ENCODE data around the gene SYVN1. TPM values are rescaled to one million over a fixed set of nuclear protein-coding genes. Genes with fewer than 3 reads are reported as not detected.
A peak's percentile ranks its signal among the peaks of the same experiment; 100 is the strongest.
"Not testable (repeated sequence)": the region's sequence is repeated elsewhere in the genome, so short reads cannot be mapped to it uniquely, and the experiment has no call there.

SYVN1 gene
- total RNA-seq, 2 donors from 2014 or later = 30.4 to 39.5 TPM

GRCh38 chr11:65182258-65183170, 48.2 kb upstream of the SYVN1 start:
- H3K9me3 Mint-ChIP-seq = no peaks in the 10 kb centered on the region
- peak overlapping the region; percentile 96 for H3K27ac Mint-ChIP-seq
- Histone ChIP-seq H3K27me3 (ENCODE audit: control insufficient read depth, insufficient read depth, low read length, poor library complexity, severe bottlenecking) (no peaks in the 10 kb centered on the region), H3K36me3 (ENCODE audit: control insufficient read depth, insufficient read depth, low read length) (peaks cover 45% of the 10 kb centered on the region), H3K9ac (ENCODE audit: extremely low read depth, low read length, poor library complexity, severe bottlenecking) (peak overlapping the region; percentile 84), H3K4me1 (ENCODE audit: control insufficient read depth, insufficient read depth, low read length) (peaks cover 9% of the 10 kb centered on the region), H3K27ac (ENCODE audit: low read depth, low read length) (peak overlapping the region; percentile 2), H3K4me3 (ENCODE audit: low read length) (peak overlapping the region; percentile 96), H3K9me3 (ENCODE audit: control insufficient read depth, low read length) (no peaks in the 10 kb centered on the region)
- H3K4me3 Mint-ChIP-seq = peak overlapping the region; percentile 86
- 33 to 52% methylated on average over 20 to 23 of the region's 23 CpGs for WGBS, 2 experiments (ENCODE audit: insufficient coverage in 1 of 2, insufficient read length in 1 of 2)
- DNase-seq = no peak
- no peak for TF ChIP-seq CTCF (conservative IDR thresholded peaks at IDR 0.05)
- peaks cover 34% of the 10 kb centered on the region for H3K4me1 Mint-ChIP-seq
- no peaks in the 10 kb centered on the region for H3K27me3 Mint-ChIP-seq (ENCODE audit: insufficient read depth)
- H3K36me3 Mint-ChIP-seq (ENCODE audit: low read depth) = peaks cover 34% of the 10 kb centered on the region

- peaks cover 34% of the 10 kb centered on the region for H3K4me1 Mint-ChIP-seq
- H3K27ac Mint-ChIP-seq = peak within 1 kb of the TSS; percentile 96
- peaks cover 9% of the 10 kb centered on the region for H3K4me1 ChIP-seq (ENCODE audit: control insufficient read depth, insufficient read depth, low read length)
- peak within 1 kb of the TSS; percentile 84 for H3K9ac ChIP-seq (ENCODE audit: extremely low read depth, low read length, poor library complexity, severe bottlenecking)
- no peaks in the 10 kb centered on the region for H3K27me3 ChIP-seq (ENCODE audit: control insufficient read depth, insufficient read depth, low read length, poor library complexity, severe bottlenecking)
- H3K36me3 ChIP-seq (ENCODE audit: control insufficient read depth, insufficient read depth, low read length) = peaks cover 37% of the 10 kb centered on the region
- peak; percentile 92 for DNase-seq
- peak within 1 kb of the TSS; percentile 2 for H3K27ac ChIP-seq (ENCODE audit: low read depth, low read length)
- 0% methylated on average over 5 to 28 of the region's 43 CpGs for WGBS, 2 experiments (ENCODE audit: insufficient coverage in 1 of 2, insufficient read length in 1 of 2)
- TF ChIP-seq CTCF (conservative IDR thresholded peaks at IDR 0.05) = no peak
- no peaks in the 10 kb centered on the region for H3K9me3 ChIP-seq (ENCODE audit: control insufficient read depth, low read length)
- no peaks in the 10 kb centered on the region for H3K27me3 Mint-ChIP-seq (ENCODE audit: insufficient read depth)
- H3K4me3 Mint-ChIP-seq = peak within 1 kb of the TSS; percentile 86
- peak within 1 kb of the TSS; percentile 96 for H3K4me3 ChIP-seq (ENCODE audit: low read length)
- peaks cover 26% of the 10 kb centered on the region for H3K36me3 Mint-ChIP-seq (ENCODE audit: low read depth)
- no peaks in the 10 kb centered on the region for H3K9me3 Mint-ChIP-seq
Observed at GRCh38 chr11:65181569-65182257, 47.4 kb upstream of the SYVN1 start, which contains the start of gene CAPN1. TSS of gene CAPN1 (plus strand) at chr11:65181928. CDS start at chr11:65182702, 774 bp downstream.

- Mint-ChIP-seq H3K36me3 (ENCODE audit: low read depth) (peaks cover 19% of the 10 kb centered on the region), H3K27ac (peak overlapping the region; percentile 88), H3K27me3 (ENCODE audit: insufficient read depth) (no peaks in the 10 kb centered on the region), H3K4me1 (peaks cover 34% of the 10 kb centered on the region), H3K9me3 (no peaks in the 10 kb centered on the region), H3K4me3 (peak overlapping the region; percentile 86)
- peaks cover 31% of the 10 kb centered on the region for H3K36me3 ChIP-seq (ENCODE audit: control insufficient read depth, insufficient read depth, low read length)
- no peaks in the 10 kb centered on the region for H3K27me3 ChIP-seq (ENCODE audit: control insufficient read depth, insufficient read depth, low read length, poor library complexity, severe bottlenecking)
- no peaks in the 10 kb centered on the region for H3K9me3 ChIP-seq (ENCODE audit: control insufficient read depth, low read length)
- peak overlapping the region; percentile 62 for H3K9ac ChIP-seq (ENCODE audit: extremely low read depth, low read length, poor library complexity, severe bottlenecking)
- TF ChIP-seq CTCF (conservative IDR thresholded peaks at IDR 0.05) = peak; percentile 73
- H3K27ac ChIP-seq (ENCODE audit: low read depth, low read length) = no peak overlapping the region
- WGBS, 2 experiments (ENCODE audit: insufficient coverage in 1 of 2, insufficient read length in 1 of 2) = 0% methylated on average over 3 to 56 of the region's 60 CpGs
- peak overlapping the region; percentile 96 for H3K4me3 ChIP-seq (ENCODE audit: low read length)
- H3K4me1 ChIP-seq (ENCODE audit: control insufficient read depth, insufficient read depth, low read length) = peaks cover 9% of the 10 kb centered on the region
- peak; percentile 94 for DNase-seq
Observed at GRCh38 chr11:65180877-65181568, 46.7 kb upstream of the SYVN1 start.

- H3K27me3 Mint-ChIP-seq (ENCODE audit: insufficient read depth); H3K4me3 ChIP-seq (ENCODE audit: low read length); H3K9ac ChIP-seq (ENCODE audit: extremely low read depth, low read length, poor library complexity, severe bottlenecking); H3K36me3 Mint-ChIP-seq (ENCODE audit: low read depth); H3K27ac ChIP-seq (ENCODE audit: low read depth, low read length); H3K36me3 ChIP-seq (ENCODE audit: control insufficient read depth, insufficient read depth, low read length); H3K9me3 Mint-ChIP-seq; H3K4me1 Mint-ChIP-seq; H3K4me3 Mint-ChIP-seq; H3K27ac Mint-ChIP-seq; H3K9me3 ChIP-seq (ENCODE audit: control insufficient read depth, low read length); H3K4me1 ChIP-seq (ENCODE audit: control insufficient read depth, insufficient read depth, low read length); H3K27me3 ChIP-seq (ENCODE audit: control insufficient read depth, insufficient read depth, low read length, poor library complexity, severe bottlenecking): not testable (repeated sequence)
- DNase-seq = peak; percentile 63
- WGBS, 2 experiments (ENCODE audit: insufficient coverage in 1 of 2, insufficient read length in 1 of 2) = 64 to 67% methylated on average over 1 to 2 of the region's 2 CpGs
Observed at GRCh38 chr11:65174571-65175010, 40.3 kb upstream of the SYVN1 start.
